ENCODE measurements around the gene SLC49A3. TPM values are rescaled to one million over a fixed set of nuclear protein-coding genes. Genes with fewer than 3 reads are reported as not detected.
A peak's percentile ranks its signal among the peaks of the same experiment; 100 is the strongest.

SLC49A3 gene
- total and polyA plus RNA-seq, 2 of the 13 experiments (the other 11 are each of a cell fraction or from before 2014, with no cell fraction given) = 0.07 to 0.17 TPM

GRCh38 chr4:663438-664428 lies 25.2 kb downstream of the SLC49A3 start (continued):
- no peak for TF ChIP-seq PAXIP1 (CRISPR knock-in tag; conservative IDR thresholded peaks at IDR 0.05)
- no peak for TF ChIP-seq ZNF616 (CRISPR knock-in tag; IDR thresholded peaks at IDR 0.05; ENCODE audit: low read depth)
- TF ChIP-seq KAT2B (IDR thresholded peaks at IDR 0.05; ENCODE audit: borderline replicate concordance, low read depth, low read length) = no peak
- TF ChIP-seq THAP11 (CRISPR knock-in tag; IDR thresholded peaks at IDR 0.05) = no peak
- TF ChIP-seq, protein P1, sequence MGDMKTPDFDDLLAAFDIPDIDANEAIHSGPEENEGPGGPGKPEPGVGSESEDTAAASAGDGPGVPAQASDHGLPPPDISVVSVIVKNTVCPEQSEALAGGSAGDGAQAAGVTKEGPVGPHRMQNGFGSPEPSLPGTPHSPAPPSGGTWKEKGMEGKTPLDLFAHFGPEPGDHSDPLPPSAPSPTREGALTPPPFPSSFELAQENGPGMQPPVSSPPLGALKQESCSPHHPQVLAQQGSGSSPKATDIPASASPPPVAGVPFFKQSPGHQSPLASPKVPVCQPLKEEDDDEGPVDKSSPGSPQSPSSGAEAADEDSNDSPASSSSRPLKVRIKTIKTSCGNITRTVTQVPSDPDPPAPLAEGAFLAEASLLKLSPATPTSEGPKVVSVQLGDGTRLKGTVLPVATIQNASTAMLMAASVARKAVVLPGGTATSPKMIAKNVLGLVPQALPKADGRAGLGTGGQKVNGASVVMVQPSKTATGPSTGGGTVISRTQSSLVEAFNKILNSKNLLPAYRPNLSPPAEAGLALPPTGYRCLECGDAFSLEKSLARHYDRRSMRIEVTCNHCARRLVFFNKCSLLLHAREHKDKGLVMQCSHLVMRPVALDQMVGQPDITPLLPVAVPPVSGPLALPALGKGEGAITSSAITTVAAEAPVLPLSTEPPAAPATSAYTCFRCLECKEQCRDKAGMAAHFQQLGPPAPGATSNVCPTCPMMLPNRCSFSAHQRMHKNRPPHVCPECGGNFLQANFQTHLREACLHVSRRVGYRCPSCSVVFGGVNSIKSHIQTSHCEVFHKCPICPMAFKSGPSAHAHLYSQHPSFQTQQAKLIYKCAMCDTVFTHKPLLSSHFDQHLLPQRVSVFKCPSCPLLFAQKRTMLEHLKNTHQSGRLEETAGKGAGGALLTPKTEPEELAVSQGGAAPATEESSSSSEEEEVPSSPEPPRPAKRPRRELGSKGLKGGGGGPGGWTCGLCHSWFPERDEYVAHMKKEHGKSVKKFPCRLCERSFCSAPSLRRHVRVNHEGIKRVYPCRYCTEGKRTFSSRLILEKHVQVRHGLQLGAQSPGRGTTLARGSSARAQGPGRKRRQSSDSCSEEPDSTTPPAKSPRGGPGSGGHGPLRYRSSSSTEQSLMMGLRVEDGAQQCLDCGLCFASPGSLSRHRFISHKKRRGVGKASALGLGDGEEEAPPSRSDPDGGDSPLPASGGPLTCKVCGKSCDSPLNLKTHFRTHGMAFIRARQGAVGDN (CRISPR knock-in tag; IDR thresholded peaks at IDR 0.05) = peak; percentile 63
- TF ChIP-seq ZFP62 (CRISPR knock-in tag; IDR thresholded peaks at IDR 0.05) = no peak
- no peak for TF ChIP-seq RXRA (CRISPR knock-in tag; IDR thresholded peaks at IDR 0.05)
